PC-9 (cell line): ENCODE data around the gene CEP135.
"Not testable (repeated sequence)": the region's sequence is repeated elsewhere in the genome, so short reads cannot be mapped to it uniquely, and the experiment has no call there.

Experiments used
- CTCF ChIP-seq: fragments of 200-600 bp; sonication (generic); conservative IDR thresholded peaks from 2 replicates; pipeline ENCODE4 v1.6.1; 2017; ENCODE audit warnings: mixed run types, antibody characterized with exemption, mild to moderate bottlenecking, moderate library complexity
- EZH2 ChIP-seq: fragments of 200-600 bp; sonication (generic); IDR thresholded peaks from 2 replicates; pipeline ENCODE4 v1.8.0; 2017; ENCODE audit warnings: antibody characterized with exemption, low read depth

GRCh38 chr4:55966324-55966723 is 17.6 kb downstream of the CEP135 start:
- not testable (repeated sequence) for TF ChIP-seq CTCF, EZH2
